Measurements from ENCODE around the gene ADGRL2.

DNA sequence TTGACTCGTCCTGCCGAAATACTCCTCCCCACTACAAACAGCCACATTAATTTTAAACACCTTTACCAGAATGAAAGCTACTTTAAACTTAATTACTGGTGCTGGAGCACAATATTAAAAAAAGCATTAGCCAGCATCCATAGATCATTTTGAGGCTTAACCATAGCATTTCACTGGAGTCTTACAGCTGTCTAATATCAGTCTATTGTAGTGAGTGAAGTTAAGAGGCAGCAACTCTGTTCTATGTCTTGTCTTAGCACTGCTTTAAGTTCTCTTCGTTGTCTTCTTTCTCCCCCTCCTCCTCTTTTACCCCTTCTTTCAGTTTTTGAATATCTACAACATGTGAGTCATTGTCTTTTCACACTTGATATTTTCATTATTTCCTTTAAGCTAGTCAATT is 49.3 kb downstream of the ADGRL2 start:
- TF ChIP-seq, protein P1, sequence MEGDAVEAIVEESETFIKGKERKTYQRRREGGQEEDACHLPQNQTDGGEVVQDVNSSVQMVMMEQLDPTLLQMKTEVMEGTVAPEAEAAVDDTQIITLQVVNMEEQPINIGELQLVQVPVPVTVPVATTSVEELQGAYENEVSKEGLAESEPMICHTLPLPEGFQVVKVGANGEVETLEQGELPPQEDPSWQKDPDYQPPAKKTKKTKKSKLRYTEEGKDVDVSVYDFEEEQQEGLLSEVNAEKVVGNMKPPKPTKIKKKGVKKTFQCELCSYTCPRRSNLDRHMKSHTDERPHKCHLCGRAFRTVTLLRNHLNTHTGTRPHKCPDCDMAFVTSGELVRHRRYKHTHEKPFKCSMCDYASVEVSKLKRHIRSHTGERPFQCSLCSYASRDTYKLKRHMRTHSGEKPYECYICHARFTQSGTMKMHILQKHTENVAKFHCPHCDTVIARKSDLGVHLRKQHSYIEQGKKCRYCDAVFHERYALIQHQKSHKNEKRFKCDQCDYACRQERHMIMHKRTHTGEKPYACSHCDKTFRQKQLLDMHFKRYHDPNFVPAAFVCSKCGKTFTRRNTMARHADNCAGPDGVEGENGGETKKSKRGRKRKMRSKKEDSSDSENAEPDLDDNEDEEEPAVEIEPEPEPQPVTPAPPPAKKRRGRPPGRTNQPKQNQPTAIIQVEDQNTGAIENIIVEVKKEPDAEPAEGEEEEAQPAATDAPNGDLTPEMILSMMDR (IDR thresholded peaks at IDR 0.05 in 2 of 3, conservative IDR thresholded peaks at IDR 0.05 in 1 of 3; ENCODE audit: borderline replicate concordance in 1 of 3, insufficient read depth in 1 of 3, low read depth in 2 of 3, low read length in 2 of 3), result no peak
- no peak for TF ChIP-seq EZH2phosphoT487 (IDR thresholded peaks at IDR 0.05; ENCODE audit: borderline replicate concordance)
- TF ChIP-seq MAX (IDR thresholded peaks at IDR 0.05), result no peak
- TF ChIP-seq, protein P2, sequence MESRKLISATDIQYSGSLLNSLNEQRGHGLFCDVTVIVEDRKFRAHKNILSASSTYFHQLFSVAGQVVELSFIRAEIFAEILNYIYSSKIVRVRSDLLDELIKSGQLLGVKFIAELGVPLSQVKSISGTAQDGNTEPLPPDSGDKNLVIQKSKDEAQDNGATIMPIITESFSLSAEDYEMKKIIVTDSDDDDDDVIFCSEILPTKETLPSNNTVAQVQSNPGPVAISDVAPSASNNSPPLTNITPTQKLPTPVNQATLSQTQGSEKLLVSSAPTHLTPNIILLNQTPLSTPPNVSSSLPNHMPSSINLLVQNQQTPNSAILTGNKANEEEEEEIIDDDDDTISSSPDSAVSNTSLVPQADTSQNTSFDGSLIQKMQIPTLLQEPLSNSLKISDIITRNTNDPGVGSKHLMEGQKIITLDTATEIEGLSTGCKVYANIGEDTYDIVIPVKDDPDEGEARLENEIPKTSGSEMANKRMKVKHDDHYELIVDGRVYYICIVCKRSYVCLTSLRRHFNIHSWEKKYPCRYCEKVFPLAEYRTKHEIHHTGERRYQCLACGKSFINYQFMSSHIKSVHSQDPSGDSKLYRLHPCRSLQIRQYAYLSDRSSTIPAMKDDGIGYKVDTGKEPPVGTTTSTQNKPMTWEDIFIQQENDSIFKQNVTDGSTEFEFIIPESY (IDR thresholded peaks at IDR 0.05; ENCODE audit: extremely low read depth, insufficient replicate concordance, low read length), result no peak
- no peak for TF ChIP-seq POLR2A (IDR thresholded peaks at IDR 0.05; ENCODE audit: borderline replicate concordance, extremely low read depth, insufficient read depth, insufficient read length)
